CD4-positive, alpha-beta T cell treated with Interleukin-15 for 4 hours (primary cell): Measurements from ENCODE around the gene MRPL38.
"Not testable (repeated sequence)": the region's sequence is repeated elsewhere in the genome, so short reads cannot be mapped to it uniquely, and the experiment has no call there.

Experiments used
- DNase-seq: peaks from one replicate; pipeline ENCODE4 v3.0.0-alpha.2; 2020; ENCODE audit warnings: low spot score

MRPL38 gene

GRCh38 chr17:75854101-75854748 lies 50.5 kb downstream of the MRPL38 start:
- no peak for DNase-seq

DNA sequence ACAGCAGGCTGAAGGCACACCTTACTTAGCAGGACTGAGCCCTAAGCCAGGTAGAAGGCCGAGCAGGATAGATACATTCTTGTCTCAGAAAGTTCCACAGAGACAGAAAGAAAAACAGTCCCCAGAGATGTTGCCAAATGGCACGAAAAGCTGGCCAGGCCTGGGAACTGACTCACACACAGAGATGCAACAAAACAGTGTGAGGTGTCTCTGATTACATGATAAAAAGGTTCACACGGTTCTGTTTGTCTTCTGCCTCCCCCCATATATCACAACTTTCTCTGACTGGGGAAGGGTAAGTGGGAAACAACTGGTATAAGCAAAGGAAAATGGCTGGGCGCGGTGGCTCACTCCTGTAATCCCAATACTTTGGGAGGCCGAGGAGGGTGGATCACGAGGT lies 51.3 kb downstream of the MRPL38 start:
- DNase-seq, result no peak

GRCh38 chr17:75851693-75851991 lies 53.0 kb downstream of the MRPL38 start:
- DNase-seq, result not testable (repeated sequence)

DNA sequence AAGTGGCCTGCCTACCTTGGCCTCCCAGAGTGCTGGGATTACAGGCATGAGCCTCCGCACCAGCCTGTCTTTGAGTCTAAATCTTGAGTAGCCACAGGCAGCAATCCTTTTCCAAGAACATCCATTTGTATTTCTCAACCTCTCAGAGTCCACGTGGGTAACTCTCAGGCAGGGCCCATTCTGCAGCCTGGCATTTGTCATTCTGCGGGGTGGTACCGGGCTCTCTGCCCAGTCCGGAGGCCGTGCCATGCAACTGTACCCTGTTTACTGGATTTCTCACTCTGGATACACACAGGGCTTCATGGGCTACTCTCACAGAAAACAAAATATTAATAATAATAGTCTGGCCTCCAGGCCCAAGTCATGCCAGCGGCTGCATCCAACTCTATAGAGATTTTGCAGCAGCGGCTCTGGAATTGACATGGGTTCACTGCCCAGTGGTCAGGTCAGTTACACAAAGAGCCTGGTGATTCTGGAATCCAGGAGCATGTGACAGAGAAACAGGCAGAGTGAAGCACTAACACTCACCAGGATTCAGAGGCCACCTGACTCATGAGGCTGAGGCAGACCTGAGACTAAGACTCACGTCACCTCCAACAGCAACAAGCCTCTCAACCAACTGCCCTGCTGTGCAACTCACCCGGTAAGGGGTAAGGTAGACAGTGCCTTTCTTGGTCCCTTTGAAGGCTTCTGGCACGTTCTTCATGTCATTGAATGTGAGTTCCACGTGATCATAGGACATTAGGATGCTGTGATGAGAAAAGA lies 53.6 kb downstream of the MRPL38 start:
- DNase-seq, result no peak

- DNase-seq, result no peak
Observed at GRCh38 chr17:75849724-75850123, 55.0 kb downstream of the MRPL38 start.

DNA sequence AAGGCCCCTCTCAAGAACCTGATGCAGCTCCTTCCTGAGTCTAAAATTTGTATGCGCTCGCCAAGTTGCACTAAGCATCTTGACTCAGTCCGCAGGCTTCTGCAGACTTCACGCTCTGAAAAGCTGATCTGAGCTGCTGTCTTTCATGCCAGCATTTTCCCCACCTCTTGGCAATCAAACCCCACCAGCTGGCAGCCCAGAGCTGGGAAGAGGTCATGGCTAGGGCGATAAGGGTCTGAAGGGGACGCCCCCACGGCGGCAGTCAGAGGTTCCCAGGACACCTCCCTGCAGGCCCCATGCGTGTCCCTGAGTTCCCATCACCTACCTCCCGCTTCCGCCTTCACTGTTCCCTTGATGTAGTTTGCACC lies 55.4 kb downstream of the MRPL38 start:
- DNase-seq, result no peak
